ENCODE data around the gene DPP9. TPM values are rescaled to one million over a fixed set of nuclear protein-coding genes. Genes with fewer than 3 reads are reported as not detected.

The DPP9 gene
- total RNA-seq, 4 donors from 2014 or later = 35.0 to 82.1 (median 42.0) TPM

GRCh38 chr19:4660993-4661392 lies 62.6 kb downstream of the DPP9 start:
- no peak overlapping the region for H3K4me3 ChIP-seq
- WGBS, 2 donors (ENCODE audit: low coverage in 1 of 2) = 60 to 92% methylated on average over 1 to 4 of the region's 4 CpGs
- TF ChIP-seq CTCF (IDR thresholded peaks at IDR 0.05) = no peak
- no peak for TF ChIP-seq POLR2A (IDR thresholded peaks at IDR 0.05)
- no peak for TF ChIP-seq POLR2AphosphoS5 (IDR thresholded peaks at IDR 0.05)
- TF ChIP-seq EP300 (IDR thresholded peaks at IDR 0.05) = no peak
- H3K27ac ChIP-seq = no peak overlapping the region
- peaks cover 0 to 95% of the 10 kb centered on the region in 2 donors for H3K36me3 ChIP-seq
- H3K27me3 ChIP-seq = no peaks in the 10 kb centered on the region
- ATAC-seq = no peak
- H3K4me1 ChIP-seq = peaks cover 0 to 12% (median 0%) of the 10 kb centered on the region in 3 donors
- peaks cover 0 to 18% (median 0%) of the 10 kb centered on the region in 3 donors for H3K9me3 ChIP-seq

- ATAC-seq = no peak
- TF ChIP-seq EP300 (IDR thresholded peaks at IDR 0.05) = no peak
- peak in 1 of 4 experiments; percentile 37 for TF ChIP-seq CTCF (IDR thresholded peaks at IDR 0.05)
- no peak for TF ChIP-seq POLR2A (IDR thresholded peaks at IDR 0.05)
- WGBS, 2 donors (ENCODE audit: low coverage in 1 of 2) = 80 to 85% methylated on average over 3 to 4 of the region's 15 CpGs
Measured at GRCh38 chr19:4660181-4660791, 63.4 kb downstream of the DPP9 start.

GRCh38 chr19:4657835-4658234 lies 65.8 kb downstream of the DPP9 start:
- no peak for ATAC-seq
- H3K36me3 ChIP-seq = peaks cover 0 to 93% of the 10 kb centered on the region in 2 donors

More at GRCh38 chr19:4660181-4660791, 63.4 kb downstream of the DPP9 start:
- Histone ChIP-seq H3K9me3 (peaks cover 0 to 18% (median 0%) of the 10 kb centered on the region in 3 donors), H3K27ac (no peak overlapping the region), H3K27me3 (no peaks in the 10 kb centered on the region), H3K36me3 (peaks cover 0 to 97% of the 10 kb centered on the region in 2 donors), H3K4me3 (no peak overlapping the region), H3K4me1 (peaks cover 0 to 12% (median 0%) of the 10 kb centered on the region in 3 donors)

GRCh38 chr19:4657262-4657661 lies 66.4 kb downstream of the DPP9 start:
- WGBS, 2 donors (ENCODE audit: low coverage in 1 of 2) = 0 to 63% methylated on average over 1 to 11 of the region's 14 CpGs
- Histone ChIP-seq H3K27me3 (no peaks in the 10 kb centered on the region), H3K4me3 (no peak overlapping the region), H3K9me3 (peaks cover 0 to 18% (median 0%) of the 10 kb centered on the region in 3 donors), H3K27ac (no peak overlapping the region), H3K4me1 (no peaks in the 10 kb centered on the region), H3K36me3 (peaks cover 0 to 93% of the 10 kb centered on the region in 2 donors)
- ATAC-seq = no peak
- no peak for TF ChIP-seq CTCF (IDR thresholded peaks at IDR 0.05)
- TF ChIP-seq POLR2AphosphoS5 (IDR thresholded peaks at IDR 0.05) = no peak

More at GRCh38 chr19:4657835-4658234, 65.8 kb downstream of the DPP9 start:
- Histone ChIP-seq H3K27ac (no peak overlapping the region), H3K27me3 (no peaks in the 10 kb centered on the region), H3K4me1 (no peaks in the 10 kb centered on the region), H3K9me3 (peaks cover 0 to 18% (median 0%) of the 10 kb centered on the region in 3 donors), H3K4me3 (no peak overlapping the region)
- TF ChIP-seq POLR2A (IDR thresholded peaks at IDR 0.05) (no peak), CTCF (IDR thresholded peaks at IDR 0.05) (no peak), EP300 (IDR thresholded peaks at IDR 0.05) (no peak), POLR2AphosphoS5 (IDR thresholded peaks at IDR 0.05) (no peak)
- no CpG with 5 or more reads among the region's 8 CpGs for WGBS, 2 donors (ENCODE audit: low coverage in 1 of 2)

GRCh38 chr19:4656102-4656501 lies 67.5 kb downstream of the DPP9 start:
- 43% methylated on average over 3 of the region's 8 CpGs; no CpG with 5 or more reads in 1 of the 2 donors for WGBS, 2 donors (ENCODE audit: low coverage in 1 of 2)
- H3K36me3 ChIP-seq = peaks cover 0 to 93% of the 10 kb centered on the region in 2 donors
- no peak overlapping the region for H3K4me3 ChIP-seq
- TF ChIP-seq EP300 (IDR thresholded peaks at IDR 0.05) (no peak), POLR2A (IDR thresholded peaks at IDR 0.05) (no peak), POLR2AphosphoS5 (IDR thresholded peaks at IDR 0.05) (no peak), CTCF (IDR thresholded peaks at IDR 0.05) (no peak)
- no peaks in the 10 kb centered on the region for H3K27me3 ChIP-seq
- H3K27ac ChIP-seq = no peak overlapping the region
- peaks cover 0 to 18% (median 0%) of the 10 kb centered on the region in 3 donors for H3K9me3 ChIP-seq
- no peaks in the 10 kb centered on the region for H3K4me1 ChIP-seq
- ATAC-seq = no peak

All from gastroesophageal sphincter (tissue), 4 donors.